Stimulated activated CD4-positive, alpha-beta T cell treated with anti-CD3 and anti-CD28 coated beads, Interleukin-2, amount 100 ng/mL, for 4 hours (primary cell): ENCODE data around the gene BFSP2.
"Not testable (repeated sequence)": the region's sequence is repeated elsewhere in the genome, so short reads cannot be mapped to it uniquely, and the experiment has no call there.

Experiments
- DNase-seq: peaks from one replicate; pipeline ENCODE4 v3.0.0-alpha.2; 2020; ENCODE audit warnings: low read depth

Gene BFSP2

DNA sequence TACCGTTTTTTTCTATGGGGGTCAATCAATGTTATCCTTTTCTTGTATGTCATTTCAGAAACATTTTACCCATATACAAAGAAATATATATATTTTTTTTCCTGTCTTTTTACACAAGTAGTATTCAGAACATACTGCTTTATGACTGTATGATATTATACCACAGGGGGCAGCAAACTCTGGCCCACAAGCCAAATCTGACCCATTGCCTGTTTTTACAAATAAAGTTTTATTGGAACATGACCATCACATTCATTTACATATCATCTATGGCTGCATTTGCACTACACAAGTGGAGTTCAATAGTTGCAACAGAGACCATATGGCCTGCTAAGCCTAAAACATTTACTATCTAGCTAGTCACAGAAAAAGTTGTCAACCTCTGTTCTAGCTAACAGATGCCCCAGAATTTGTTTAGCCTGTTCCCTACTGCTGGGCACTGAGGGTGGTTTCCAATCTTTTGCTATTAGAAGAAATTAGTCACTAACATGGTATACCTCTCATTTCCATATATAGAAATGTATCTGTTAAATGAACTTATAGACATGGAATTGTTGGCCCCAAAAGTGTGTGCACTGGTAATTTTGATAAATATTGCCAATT is 57.7 kb downstream of the BFSP2 start:
- no peak for DNase-seq

DNA sequence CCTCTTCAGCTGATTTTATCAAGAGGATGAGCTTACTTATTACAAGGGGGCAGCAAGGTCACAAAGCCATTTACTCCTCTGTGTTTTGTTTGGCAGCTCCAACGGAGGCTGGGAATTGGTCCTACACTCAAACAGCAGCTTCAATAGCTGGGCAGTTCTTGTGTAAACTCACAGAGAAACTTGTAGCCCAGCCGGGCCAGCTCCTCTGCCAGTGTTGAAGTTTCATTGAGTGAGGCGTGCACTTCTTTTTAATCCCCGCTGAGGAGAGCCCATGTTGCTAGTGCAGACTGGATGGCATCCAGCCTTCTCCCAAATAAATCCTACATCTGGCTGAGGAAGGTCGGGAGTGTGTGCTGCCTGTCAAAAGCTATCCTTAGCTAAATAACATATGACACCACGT is 59.5 kb downstream of the BFSP2 start:
- DNase-seq = no peak

- DNase-seq = no peak
Observed at GRCh38 chr3:133460809-133461208, 61.0 kb downstream of the BFSP2 start.

- DNase-seq = no peak
Observed at GRCh38 chr3:133461291-133461690, 61.4 kb downstream of the BFSP2 start.

GRCh38 chr3:133463347-133463860 is 63.5 kb downstream of the BFSP2 start:
- no peak for DNase-seq

GRCh38 chr3:133464573-133464972 is 64.7 kb downstream of the BFSP2 start:
- no peak for DNase-seq

- no peak for DNase-seq
Observed at GRCh38 chr3:133466531-133467386, 66.9 kb downstream of the BFSP2 start.

- DNase-seq = no peak
Observed at GRCh38 chr3:133467780-133468179, 67.9 kb downstream of the BFSP2 start.

- no peak for DNase-seq
Observed at GRCh38 chr3:133468251-133468721, 68.4 kb downstream of the BFSP2 start.

DNA sequence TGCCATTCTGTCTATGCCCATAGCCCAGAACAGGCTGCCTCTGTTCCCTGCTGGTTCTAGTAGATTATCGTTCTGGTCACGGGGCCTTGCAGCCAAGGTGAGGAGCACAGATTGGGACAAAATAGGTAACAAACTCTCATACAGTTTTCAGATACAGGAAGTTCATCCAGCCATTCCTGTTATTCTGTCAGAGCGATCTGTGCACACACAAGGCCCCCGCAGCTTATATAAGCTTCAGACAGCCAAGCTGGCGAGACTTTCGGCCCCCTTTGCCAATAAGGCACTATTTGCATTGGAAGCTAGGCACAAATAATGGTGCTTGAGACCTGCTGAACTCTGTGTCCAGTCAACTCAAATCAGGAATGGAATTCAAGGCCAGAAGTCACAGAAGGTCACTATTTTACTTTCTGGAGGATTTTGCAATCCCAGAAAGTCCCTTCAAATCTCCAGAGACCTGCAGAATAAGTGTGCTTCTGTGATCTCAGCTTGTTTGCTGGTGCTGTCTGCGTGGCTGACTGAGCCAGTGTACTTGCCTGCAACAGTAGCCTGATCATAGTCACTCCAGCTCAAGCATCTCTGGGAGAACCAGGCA is 69.4 kb downstream of the BFSP2 start:
- no peak for DNase-seq

- DNase-seq = no peak
Observed at GRCh38 chr3:133472242-133472641, 72.4 kb downstream of the BFSP2 start.

GRCh38 chr3:133472889-133473288 is 73.0 kb downstream of the BFSP2 start:
- DNase-seq = no peak

DNA sequence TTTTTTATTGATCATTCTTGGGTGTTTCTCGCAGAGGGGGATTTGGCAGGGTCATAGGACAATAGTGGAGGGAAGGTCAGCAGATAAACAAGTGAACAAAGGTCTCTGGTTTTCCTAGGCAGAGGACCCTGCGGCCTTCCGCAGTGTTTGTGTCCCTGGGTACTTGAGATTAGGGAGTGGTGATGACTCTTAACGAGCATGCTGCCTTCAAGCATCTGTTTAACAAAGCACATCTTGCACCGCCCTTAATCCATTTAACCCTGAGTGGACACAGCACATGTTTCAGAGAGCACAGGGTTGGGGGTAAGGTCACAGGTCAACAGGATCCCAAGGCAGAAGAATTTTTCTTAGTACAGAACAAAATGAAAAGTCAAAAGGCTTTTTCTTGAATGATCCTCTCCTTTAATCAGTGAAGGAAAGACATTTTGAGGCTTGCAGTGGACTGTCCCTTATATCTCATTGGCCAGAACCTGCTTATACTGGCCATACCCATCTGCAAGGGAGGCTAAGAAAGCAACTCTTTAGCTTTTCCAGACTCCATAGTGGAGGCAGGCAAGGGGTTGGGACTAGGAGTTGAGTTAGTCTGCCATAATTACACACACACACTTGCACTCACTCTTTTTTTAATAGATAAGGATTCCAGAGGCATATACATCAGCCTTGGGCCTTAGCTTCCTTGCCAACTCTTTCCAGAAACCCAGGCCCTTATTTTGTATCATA is 73.8 kb downstream of the BFSP2 start:
- not testable (repeated sequence) for DNase-seq

DNA sequence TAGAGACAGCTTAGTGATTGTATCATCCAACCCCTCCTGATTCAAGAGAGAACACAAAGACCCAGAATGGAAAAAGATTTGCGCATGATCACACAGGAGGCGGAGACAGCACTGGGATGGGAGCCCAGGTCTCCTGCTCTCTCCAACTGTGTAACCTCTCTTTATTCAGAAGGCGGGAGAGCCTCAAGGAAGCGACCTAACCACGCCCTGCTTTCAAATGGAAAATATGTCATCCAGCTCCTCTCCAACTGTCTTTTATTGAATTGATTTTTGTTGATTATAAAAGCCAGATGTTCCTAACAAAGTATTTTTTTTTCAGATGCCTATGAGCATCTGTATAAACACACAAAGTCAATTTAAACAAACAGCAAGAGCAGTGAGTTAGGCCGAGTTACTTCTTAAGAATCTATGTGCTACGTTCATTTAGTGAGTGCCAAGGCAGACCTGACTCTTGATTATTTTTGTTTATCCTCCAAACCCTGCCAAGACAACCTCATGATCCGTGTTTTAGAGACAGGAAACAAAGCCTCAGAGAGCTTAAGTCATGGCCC is 74.5 kb downstream of the BFSP2 start:
- no peak for DNase-seq

DNA sequence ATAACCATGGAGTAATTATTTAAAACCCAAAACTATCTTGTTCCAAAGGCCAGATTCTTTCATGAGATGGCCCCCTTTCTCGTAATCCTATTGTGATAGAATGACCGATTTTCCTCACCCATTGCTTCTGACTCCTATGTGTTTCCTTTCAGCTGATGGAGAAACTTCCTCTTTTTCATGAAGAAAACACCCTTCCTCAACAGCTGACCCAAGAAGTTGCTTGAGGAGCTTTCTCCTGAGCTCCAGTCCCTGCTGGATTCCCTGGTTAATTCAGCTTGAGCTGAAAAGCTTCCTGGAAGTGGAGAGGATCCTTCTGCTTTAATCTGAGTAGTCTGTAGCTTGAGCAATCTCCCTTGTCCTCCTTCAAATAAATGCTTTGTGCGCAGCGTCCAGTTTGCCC is 75.0 kb downstream of the BFSP2 start:
- no peak for DNase-seq

DNA sequence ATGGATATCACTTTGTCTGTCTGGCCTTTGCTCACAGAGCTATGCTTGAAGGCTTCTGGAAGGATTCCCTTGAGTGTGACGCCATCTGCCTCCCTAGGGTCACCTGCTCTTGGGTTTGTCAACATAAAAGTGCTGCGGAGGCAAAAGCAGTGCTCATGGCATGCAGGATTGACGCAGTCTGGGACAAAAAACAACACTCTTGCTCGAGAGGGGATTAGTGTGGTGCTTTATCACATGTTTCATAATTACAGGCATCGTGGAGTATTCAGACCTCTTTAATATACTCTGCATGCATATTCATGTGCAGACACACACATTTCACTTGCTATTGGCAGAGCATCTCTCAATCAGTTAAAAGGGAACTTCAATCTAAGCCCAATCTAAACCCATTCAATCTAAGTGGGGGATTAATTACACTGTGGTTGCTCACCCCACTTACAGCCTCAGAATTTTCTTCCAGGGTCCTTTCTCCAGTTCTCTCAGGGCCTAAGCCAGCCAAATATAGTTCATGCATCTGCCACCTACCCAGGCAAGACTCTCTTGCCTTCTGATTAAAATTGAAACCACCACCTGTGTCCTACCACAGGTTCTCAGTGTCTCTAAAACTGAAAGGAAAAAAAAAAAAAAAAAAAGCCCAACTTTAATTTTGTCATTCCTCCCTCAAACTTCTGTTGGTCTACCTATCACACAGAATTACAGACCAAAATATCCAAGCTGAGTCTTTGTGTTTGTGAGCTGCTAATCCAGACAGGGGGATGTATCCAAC is 75.6 kb downstream of the BFSP2 start:
- no peak for DNase-seq

GRCh38 chr3:133476971-133477375 is 77.1 kb downstream of the BFSP2 start:
- DNase-seq = no peak

GRCh38 chr3:133477487-133477886 is 77.6 kb downstream of the BFSP2 start:
- no peak for DNase-seq

- DNase-seq = no peak
Observed at GRCh38 chr3:133478624-133479023, 78.8 kb downstream of the BFSP2 start.

DNA sequence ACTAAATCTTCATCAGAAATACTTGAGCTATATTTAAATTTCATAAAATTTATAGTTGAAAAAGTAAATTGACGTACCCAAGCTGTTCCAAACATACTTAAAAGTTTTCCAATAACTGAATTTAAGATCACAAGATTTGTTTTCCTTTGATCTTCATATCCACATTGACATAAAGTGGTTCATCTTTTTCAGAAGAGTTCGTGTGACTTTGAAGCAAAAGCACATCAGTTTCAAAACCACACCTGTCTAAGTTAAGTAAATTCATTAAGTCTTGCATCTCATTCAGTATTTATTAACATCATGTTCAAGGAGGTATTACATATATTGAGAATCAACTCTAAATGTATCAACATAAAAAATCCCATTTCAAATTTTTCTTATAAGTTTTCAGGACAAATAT is 79.5 kb downstream of the BFSP2 start:
- no peak for DNase-seq
